ENCODE results near the gene MGAT3. TPM values are rescaled to one million over a fixed set of nuclear protein-coding genes. Genes with fewer than 3 reads are reported as not detected.

Gene MGAT3
- total RNA-seq, 1 donor: not detected

- H3K79me2 ChIP-seq (ENCODE audit: insufficient read depth, low read length): peaks cover 55% of the 10 kb centered on the region
- H3K4me2 ChIP-seq (ENCODE audit: insufficient read depth, low read length): no peak overlapping the region
- peaks cover 21% of the 10 kb centered on the region for H3K4me1 ChIP-seq (ENCODE audit: insufficient read depth, low read length)
- H3K4me3 ChIP-seq (ENCODE audit: insufficient read depth, low read length): no peak overlapping the region
- no peaks in the 10 kb centered on the region for H3K9me3 ChIP-seq (ENCODE audit: low read depth, low read length)
- H2AFZ ChIP-seq (ENCODE audit: low read length): no peak overlapping the region
- TF ChIP-seq CTCF (IDR thresholded peaks at IDR 0.05; ENCODE audit: extremely low read depth, low read depth, low read length): no peak
- no peak overlapping the region for H3K27ac ChIP-seq (ENCODE audit: low read depth, low read length)
- H4K20me1 ChIP-seq (ENCODE audit: insufficient read depth, low read length): peaks cover 29% of the 10 kb centered on the region
- H3K27me3 ChIP-seq (ENCODE audit: insufficient read depth, low read length): no peaks in the 10 kb centered on the region
- H3K36me3 ChIP-seq (ENCODE audit: insufficient read depth, low read length): peaks cover 64% of the 10 kb centered on the region
- DNase-seq (ENCODE audit: insufficient read length, low spot score, missing footprints): peak; percentile 49
These were observed 57.0 kb downstream of the MGAT3 start for GRCh38 chr22:39513791-39514190.

DNA sequence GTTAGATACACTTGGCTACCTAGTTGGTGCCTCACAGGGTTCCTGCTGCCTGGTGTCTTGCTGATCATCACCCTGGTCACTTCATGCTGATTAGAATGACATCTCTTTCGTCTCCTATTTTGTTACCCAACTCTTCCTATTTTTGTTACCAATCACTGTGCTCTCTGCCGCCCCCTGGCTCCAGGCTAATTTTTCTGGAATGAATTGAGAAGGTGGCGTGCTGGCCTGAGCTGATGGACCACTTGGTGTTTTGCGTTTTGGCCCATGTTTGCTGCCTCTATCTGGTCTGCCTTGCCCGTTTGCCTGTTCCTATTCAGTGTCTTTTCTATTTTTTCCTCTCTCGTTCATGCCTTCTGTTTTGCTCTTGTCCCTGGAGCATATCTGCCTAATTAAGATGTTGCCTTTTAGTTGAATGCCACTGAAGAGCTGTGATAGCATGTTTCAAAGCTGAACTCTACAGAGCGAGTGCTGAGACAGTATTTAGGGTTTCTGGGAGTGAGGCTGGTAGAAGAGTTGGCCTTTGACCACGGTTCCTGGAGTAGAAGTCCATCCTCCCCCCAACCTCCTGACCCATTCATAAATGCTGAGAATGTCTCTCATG, 57.7 kb downstream of the MGAT3 start:
- peak; percentile 90 for TF ChIP-seq CTCF (IDR thresholded peaks at IDR 0.05; ENCODE audit: extremely low read depth, low read depth, low read length)
- H3K79me2 ChIP-seq (ENCODE audit: insufficient read depth, low read length): peaks cover 48% of the 10 kb centered on the region
- DNase-seq (ENCODE audit: insufficient read length, low spot score, missing footprints): peak; percentile 89

DNA sequence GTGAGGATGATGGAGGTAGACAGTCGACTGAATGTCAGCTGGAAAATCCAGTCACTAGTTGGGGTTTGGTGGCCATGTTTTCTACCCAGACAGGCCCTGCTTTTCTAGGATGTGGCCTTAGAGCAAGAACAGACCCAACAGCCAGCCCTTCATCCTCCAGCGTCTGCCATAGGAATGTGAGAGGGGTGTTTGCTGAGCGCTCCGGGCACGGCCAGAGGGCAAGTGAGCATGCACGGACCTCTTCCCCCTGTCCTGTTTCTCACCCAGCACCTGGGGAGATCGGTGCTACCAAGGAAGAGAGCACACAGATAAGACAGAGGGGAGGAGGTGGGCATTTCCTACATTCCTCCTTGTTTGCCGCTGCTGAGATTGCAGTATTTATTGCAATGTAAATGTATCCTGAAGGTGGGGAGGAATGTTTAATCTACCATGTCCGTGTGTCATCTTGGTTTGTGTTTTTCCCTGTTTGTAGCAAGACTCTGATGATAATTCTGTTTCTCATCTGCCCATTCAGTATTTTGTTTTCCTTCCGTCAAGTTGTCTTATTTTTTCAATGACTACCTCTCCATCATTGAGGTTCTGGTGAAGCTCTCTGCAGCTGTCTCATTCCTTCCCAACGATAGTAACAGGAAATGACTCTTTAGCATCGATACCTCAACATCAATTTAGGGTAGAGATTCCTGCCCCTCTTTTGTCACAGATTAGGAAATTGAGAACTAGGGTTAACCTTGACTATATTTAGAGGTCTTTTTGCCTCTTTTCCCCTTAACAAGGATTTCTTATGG, 58.6 kb downstream of the MGAT3 start:
- no peak for TF ChIP-seq CTCF (IDR thresholded peaks at IDR 0.05; ENCODE audit: extremely low read depth, low read depth, low read length)
- Histone ChIP-seq H2AFZ (ENCODE audit: low read length) (no peak overlapping the region), H3K27me3 (ENCODE audit: insufficient read depth, low read length) (no peaks in the 10 kb centered on the region), H3K4me3 (ENCODE audit: insufficient read depth, low read length) (no peak overlapping the region), H3K4me2 (ENCODE audit: insufficient read depth, low read length) (peak overlapping the region; percentile 8), H4K20me1 (ENCODE audit: insufficient read depth, low read length) (peaks cover 24% of the 10 kb centered on the region), H3K9me3 (ENCODE audit: low read depth, low read length) (no peaks in the 10 kb centered on the region), H3K27ac (ENCODE audit: low read depth, low read length) (peak overlapping the region; percentile 0), H3K79me2 (ENCODE audit: insufficient read depth, low read length) (peaks cover 39% of the 10 kb centered on the region), H3K36me3 (ENCODE audit: insufficient read depth, low read length) (peaks cover 51% of the 10 kb centered on the region), H3K4me1 (ENCODE audit: insufficient read depth, low read length) (peaks cover 25% of the 10 kb centered on the region)
- peak; percentile 92 for DNase-seq (ENCODE audit: insufficient read length, low spot score, missing footprints)

More for the DNA sequence above, 57.7 kb downstream of the MGAT3 start:
- Histone ChIP-seq H3K4me2 (ENCODE audit: insufficient read depth, low read length) (no peak overlapping the region), H3K36me3 (ENCODE audit: insufficient read depth, low read length) (peaks cover 60% of the 10 kb centered on the region), H3K9me3 (ENCODE audit: low read depth, low read length) (no peaks in the 10 kb centered on the region), H4K20me1 (ENCODE audit: insufficient read depth, low read length) (peaks cover 29% of the 10 kb centered on the region), H3K4me1 (ENCODE audit: insufficient read depth, low read length) (peaks cover 25% of the 10 kb centered on the region), H3K27ac (ENCODE audit: low read depth, low read length) (no peak overlapping the region), H3K4me3 (ENCODE audit: insufficient read depth, low read length) (no peak overlapping the region), H3K27me3 (ENCODE audit: insufficient read depth, low read length) (no peaks in the 10 kb centered on the region), H2AFZ (ENCODE audit: low read length) (no peak overlapping the region)

GRCh38 chr22:39517470-39517869, 60.7 kb downstream of the MGAT3 start:
- Histone ChIP-seq H3K4me1 (ENCODE audit: insufficient read depth, low read length) (peaks cover 34% of the 10 kb centered on the region), H3K9me3 (ENCODE audit: low read depth, low read length) (no peaks in the 10 kb centered on the region), H3K4me2 (ENCODE audit: insufficient read depth, low read length) (no peak overlapping the region), H4K20me1 (ENCODE audit: insufficient read depth, low read length) (peaks cover 35% of the 10 kb centered on the region), H3K4me3 (ENCODE audit: insufficient read depth, low read length) (no peak overlapping the region), H3K79me2 (ENCODE audit: insufficient read depth, low read length) (peaks cover 48% of the 10 kb centered on the region), H3K27ac (ENCODE audit: low read depth, low read length) (no peak overlapping the region), H3K36me3 (ENCODE audit: insufficient read depth, low read length) (peaks cover 47% of the 10 kb centered on the region), H3K27me3 (ENCODE audit: insufficient read depth, low read length) (no peaks in the 10 kb centered on the region), H2AFZ (ENCODE audit: low read length) (no peak overlapping the region)
- peak; percentile 10 for DNase-seq (ENCODE audit: insufficient read length, low spot score, missing footprints)
- TF ChIP-seq CTCF (IDR thresholded peaks at IDR 0.05; ENCODE audit: extremely low read depth, low read depth, low read length): no peak

Measured in osteoblast (primary cell).